CD4-positive, CD25-positive, alpha-beta regulatory T cell (primary cell): ENCODE results near the gene ZSWIM6. TPM values are rescaled to one million over a fixed set of nuclear protein-coding genes. Genes with fewer than 3 reads are reported as not detected.
A peak's percentile ranks its signal among the peaks of the same experiment; 100 is the strongest.

Experiments
- ATAC-seq, 2 donors: fragments of 150-1000 bp; cut with Tn5 transposase; one replicate each; pipeline ENCODE4 v1.10.0; 2021; ENCODE audit warnings: low read depth in 2 of 2, moderate number of reproducible peaks in 2 of 2, moderate library complexity in 1 of 2
- DNase-seq, 3 donors: peaks; one replicate each; pipeline versions ENCODE4 v3.0.0 to v3.0.0-alpha.2; 2012 to 2022; ENCODE audit warnings: mixed read lengths in 1 of 3
- H3K27ac ChIP-seq: one replicate; pipeline ENCODE4 v1.7.0; 2013; ENCODE audit warnings: mild to moderate bottlenecking, low read length; ENCODE audit not compliant: insufficient read depth, poor library complexity, severe bottlenecking
- H3K27me3 ChIP-seq: one replicate; pipeline ENCODE4 v1.7.0; 2013; ENCODE audit warnings: low read length; ENCODE audit not compliant: control insufficient read depth, insufficient read depth
- H3K36me3 ChIP-seq: one replicate; pipeline ENCODE4 v1.7.0; 2013; ENCODE audit warnings: mild to moderate bottlenecking, low read length, moderate library complexity; ENCODE audit not compliant: control insufficient read depth, insufficient read depth
- H3K4me1 ChIP-seq: 2 replicates; pipeline ENCODE4 v1.7.0; 2013; ENCODE audit warnings: mild to moderate bottlenecking, low read length; ENCODE audit not compliant: insufficient read depth, control insufficient read depth, poor library complexity, severe bottlenecking
- H3K4me3 ChIP-seq: one replicate; pipeline ENCODE4 v1.7.0; 2013; ENCODE audit warnings: low read depth, mild to moderate bottlenecking, low read length, moderate library complexity
- H3K9me3 ChIP-seq, 2 experiments: 1 replicate in 1 of 2; 2 replicates in 1 of 2; pipeline ENCODE4 v1.7.0; 2013; ENCODE audit warnings: low read length in 2 of 2, mild to moderate bottlenecking in 1 of 2, moderate library complexity in 1 of 2; ENCODE audit not compliant: control insufficient read depth in 2 of 2
- H3K27ac Mint-ChIP-seq, 3 donors: one replicate each; pipeline ENCODE4 v1.8.0; 2020 to 2022; ENCODE audit warnings: mild to moderate bottlenecking in 3 of 3, mixed read lengths in 3 of 3, moderate library complexity in 2 of 3
- H3K27me3 Mint-ChIP-seq: one replicate; pipeline ENCODE4 v1.8.0; 2022; ENCODE audit warnings: mild to moderate bottlenecking, mixed read lengths
- H3K36me3 Mint-ChIP-seq: one replicate; pipeline ENCODE4 v1.8.0; 2020; ENCODE audit warnings: mixed read lengths
- H3K4me1 Mint-ChIP-seq, 4 donors: one replicate each; pipeline ENCODE4 v1.8.0; 2020 to 2022; ENCODE audit warnings: mixed read lengths in 4 of 4, mild to moderate bottlenecking in 1 of 4
- H3K4me3 Mint-ChIP-seq, 4 donors: one replicate each; pipeline ENCODE4 v1.8.0; 2020 to 2022; ENCODE audit warnings: mild to moderate bottlenecking in 4 of 4, mixed read lengths in 4 of 4, moderate library complexity in 3 of 4
- H3K9me3 Mint-ChIP-seq, 7 donors: one replicate each; pipeline ENCODE4 v1.8.0; 2020 to 2022; ENCODE audit warnings: mixed read lengths in 7 of 7, mild to moderate bottlenecking in 3 of 7, moderate library complexity in 2 of 7
- polyA plus RNA-seq, 4 donors: library from polyadenylated mRNA; unstranded; fragments of 300-500 nt; fragmentation: Illumina TruSeq; gene quantifications; one replicate each; pipeline ENCODE4 v1.2.3, GENCODE V29; 2021
- total RNA-seq: library from RNA; stranded (reverse); gene quantifications from one replicate; pipeline ENCODE4 v1.2.3, GENCODE V29; 2022

ZSWIM6 gene
- total and polyA plus RNA-seq, 5 donors from 2014 or later, result 0.41 to 12.2 (median 0.59) TPM

GRCh38 chr5:61423487-61424145, 91.6 kb downstream of the ZSWIM6 start:
- H3K9me3 Mint-ChIP-seq, result peaks cover 0 to 6% (median 2%) of the 10 kb centered on the region in 7 donors
- H3K36me3 Mint-ChIP-seq, result no peaks in the 10 kb centered on the region
- peaks cover 29 to 53% (median 31%) of the 10 kb centered on the region in 4 donors for H3K4me1 Mint-ChIP-seq
- Histone ChIP-seq H3K27me3 (no peaks in the 10 kb centered on the region), H3K4me1 (no peaks in the 10 kb centered on the region), H3K27ac (no peak overlapping the region), H3K9me3 (peaks cover 0 to 1% of the 10 kb centered on the region in 2 experiments), H3K36me3 (no peaks in the 10 kb centered on the region), H3K4me3 (no peak overlapping the region)
- ATAC-seq (no peak), DNase-seq (no peak)
- H3K4me3 Mint-ChIP-seq, result peak overlapping the region in 1 of 4 donors; percentile 21
- H3K27ac Mint-ChIP-seq, result peak overlapping the region in 1 of 3 donors; percentile 52
- no peaks in the 10 kb centered on the region for H3K27me3 Mint-ChIP-seq

GRCh38 chr5:61425918-61426317, 93.9 kb downstream of the ZSWIM6 start:
- Histone ChIP-seq H3K27ac (no peak overlapping the region), H3K4me3 (no peak overlapping the region), H3K4me1 (no peaks in the 10 kb centered on the region), H3K27me3 (no peaks in the 10 kb centered on the region), H3K9me3 (peaks cover 0 to 1% of the 10 kb centered on the region in 2 experiments), H3K36me3 (no peaks in the 10 kb centered on the region)
- H3K27ac Mint-ChIP-seq, result no peak overlapping the region
- no peaks in the 10 kb centered on the region for H3K27me3 Mint-ChIP-seq
- ATAC-seq (no peak), DNase-seq (no peak)
- H3K4me1 Mint-ChIP-seq, result peaks cover 20 to 53% (median 34%) of the 10 kb centered on the region in 4 donors
- H3K9me3 Mint-ChIP-seq, result peaks cover 0 to 6% (median 1%) of the 10 kb centered on the region in 7 donors
- no peak overlapping the region for H3K4me3 Mint-ChIP-seq
- H3K36me3 Mint-ChIP-seq, result no peaks in the 10 kb centered on the region

- Histone ChIP-seq H3K27me3 (no peaks in the 10 kb centered on the region), H3K9me3 (no peaks in the 10 kb centered on the region), H3K4me1 (no peaks in the 10 kb centered on the region), H3K4me3 (no peak overlapping the region), H3K36me3 (no peaks in the 10 kb centered on the region), H3K27ac (no peak overlapping the region)
- DNase-seq (no peak), ATAC-seq (no peak)
- Mint-ChIP-seq H3K4me1 (peaks cover 10 to 32% (median 22%) of the 10 kb centered on the region in 4 donors), H3K4me3 (no peak overlapping the region), H3K36me3 (no peaks in the 10 kb centered on the region), H3K27me3 (no peaks in the 10 kb centered on the region), H3K9me3 (peaks cover 0 to 7% (median 0%) of the 10 kb centered on the region in 7 donors), H3K27ac (peak overlapping the region in 1 of 3 donors; percentile 34)
Observed at GRCh38 chr5:61429906-61430305, 97.8 kb downstream of the ZSWIM6 start.

DNA sequence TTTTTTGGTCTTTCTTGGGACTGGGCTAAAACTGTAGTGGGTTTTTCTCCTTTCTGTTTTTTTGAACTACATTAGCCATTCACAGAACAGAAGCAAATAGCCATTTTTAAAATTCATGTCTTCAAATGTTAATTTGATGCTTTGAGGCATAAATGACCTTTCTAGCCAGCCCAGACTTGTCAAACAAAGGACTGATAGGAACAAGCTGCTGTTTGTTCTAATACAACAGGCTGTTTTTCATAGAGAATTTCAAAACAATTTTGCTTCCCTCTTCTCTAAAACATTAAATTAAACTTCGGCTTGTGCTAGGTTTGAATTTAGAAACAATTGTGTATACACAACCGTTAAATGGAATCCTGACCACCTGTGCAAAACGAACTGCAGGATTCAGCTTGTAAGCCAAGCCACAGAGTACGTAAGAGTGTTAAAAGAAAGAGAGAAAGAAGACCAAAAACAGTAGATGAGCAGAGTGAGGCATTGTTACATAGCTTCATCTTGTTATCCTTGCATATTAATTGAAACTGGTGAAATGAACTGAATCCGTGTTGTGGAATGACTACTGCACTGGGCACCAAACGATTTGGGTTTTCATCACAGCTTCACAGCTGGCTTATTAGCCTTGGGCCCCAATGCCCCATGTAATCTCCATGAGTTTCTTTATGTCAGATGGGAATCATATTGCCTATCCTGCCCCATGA, 100.0 kb downstream of the ZSWIM6 start:
- Mint-ChIP-seq H3K9me3 (peaks cover 0 to 5% (median 0%) of the 10 kb centered on the region in 7 donors), H3K4me3 (no peak overlapping the region), H3K4me1 (peaks cover 13 to 28% (median 19%) of the 10 kb centered on the region in 4 donors), H3K36me3 (peaks cover 4% of the 10 kb centered on the region), H3K27ac (no peak overlapping the region), H3K27me3 (no peaks in the 10 kb centered on the region)
- ATAC-seq (no peak), DNase-seq (no peak)
- Histone ChIP-seq H3K4me1 (no peaks in the 10 kb centered on the region), H3K36me3 (no peaks in the 10 kb centered on the region), H3K9me3 (no peaks in the 10 kb centered on the region), H3K27ac (no peak overlapping the region), H3K4me3 (no peak overlapping the region), H3K27me3 (no peaks in the 10 kb centered on the region)

DNA sequence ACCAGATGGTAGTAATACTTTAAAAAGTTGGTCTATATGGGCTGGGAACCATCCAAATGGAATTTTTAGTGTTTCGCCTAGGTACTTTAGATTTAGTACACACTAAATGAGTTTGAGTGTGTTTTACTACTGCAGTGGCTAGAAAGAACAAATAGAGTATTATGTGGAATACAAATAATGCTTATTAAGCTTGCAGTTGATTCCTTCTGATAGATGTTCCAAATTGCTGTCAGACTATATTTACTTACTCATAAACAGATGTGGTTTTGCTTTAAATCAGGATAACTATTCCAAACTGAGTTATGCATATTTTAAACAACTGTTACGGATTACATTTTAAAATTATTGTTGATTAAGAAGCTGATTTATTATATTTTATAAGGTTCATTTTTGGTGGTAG, 103.3 kb downstream of the ZSWIM6 start:
- peaks cover 9 to 30% (median 18%) of the 10 kb centered on the region in 4 donors for H3K4me1 Mint-ChIP-seq
- H3K4me3 ChIP-seq, result no peak overlapping the region
- H3K27ac Mint-ChIP-seq, result no peak overlapping the region

DNA sequence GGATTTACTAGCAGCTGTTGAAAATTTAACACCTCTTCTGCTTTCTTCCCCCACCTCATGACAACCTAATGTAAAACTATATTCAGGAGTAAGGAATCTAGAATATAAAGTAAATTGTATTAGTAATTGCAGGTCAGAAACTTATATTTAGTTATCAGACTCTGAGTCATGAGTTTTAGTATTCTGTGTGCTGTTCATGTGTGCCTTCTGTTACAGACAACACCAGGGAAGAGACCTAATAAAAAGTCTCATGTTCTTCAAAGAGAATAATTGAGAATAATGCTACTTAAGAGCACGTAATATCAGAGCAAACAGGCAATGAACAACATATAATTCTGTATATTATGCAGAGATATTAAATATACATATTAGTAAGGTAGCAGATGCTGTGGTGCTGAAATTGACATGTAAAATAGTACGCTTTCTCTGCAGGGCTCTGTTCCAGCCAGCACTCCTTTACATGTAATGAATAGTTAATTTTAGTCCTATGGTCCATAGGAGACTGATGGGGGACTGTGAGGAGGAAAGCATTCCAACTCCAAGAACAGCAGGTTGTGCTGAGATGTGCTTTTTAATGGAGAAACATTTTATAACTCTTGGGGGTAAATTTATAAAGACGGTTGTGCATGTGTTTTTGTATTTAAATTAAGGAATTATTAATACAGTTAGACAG, 106.4 kb downstream of the ZSWIM6 start:
- Mint-ChIP-seq H3K9me3 (peaks cover 0 to 33% (median 18%) of the 10 kb centered on the region in 7 donors), H3K4me1 (peaks cover 5 to 20% (median 13%) of the 10 kb centered on the region in 4 donors), H3K4me3 (no peak overlapping the region), H3K27me3 (no peaks in the 10 kb centered on the region), H3K36me3 (peaks cover 14% of the 10 kb centered on the region), H3K27ac (no peak overlapping the region)
- Histone ChIP-seq H3K36me3 (no peaks in the 10 kb centered on the region), H3K27ac (no peak overlapping the region), H3K4me1 (no peaks in the 10 kb centered on the region), H3K27me3 (no peaks in the 10 kb centered on the region), H3K4me3 (no peak overlapping the region), H3K9me3 (peaks cover 30 to 32% of the 10 kb centered on the region in 2 experiments)
- ATAC-seq (no peak), DNase-seq (no peak)

More for the DNA sequence above, 103.3 kb downstream of the ZSWIM6 start:
- H3K27me3 ChIP-seq, result no peaks in the 10 kb centered on the region
- Mint-ChIP-seq H3K4me3 (no peak overlapping the region), H3K27me3 (no peaks in the 10 kb centered on the region), H3K9me3 (peaks cover 0 to 9% (median 1%) of the 10 kb centered on the region in 7 donors), H3K36me3 (peaks cover 4% of the 10 kb centered on the region)
- no peak for DNase-seq
- peaks cover under 1 to 2% of the 10 kb centered on the region in 2 experiments for H3K9me3 ChIP-seq
- no peak overlapping the region for H3K27ac ChIP-seq
- H3K36me3 ChIP-seq, result no peaks in the 10 kb centered on the region
- ATAC-seq, result no peak
- H3K4me1 ChIP-seq, result no peaks in the 10 kb centered on the region

DNA sequence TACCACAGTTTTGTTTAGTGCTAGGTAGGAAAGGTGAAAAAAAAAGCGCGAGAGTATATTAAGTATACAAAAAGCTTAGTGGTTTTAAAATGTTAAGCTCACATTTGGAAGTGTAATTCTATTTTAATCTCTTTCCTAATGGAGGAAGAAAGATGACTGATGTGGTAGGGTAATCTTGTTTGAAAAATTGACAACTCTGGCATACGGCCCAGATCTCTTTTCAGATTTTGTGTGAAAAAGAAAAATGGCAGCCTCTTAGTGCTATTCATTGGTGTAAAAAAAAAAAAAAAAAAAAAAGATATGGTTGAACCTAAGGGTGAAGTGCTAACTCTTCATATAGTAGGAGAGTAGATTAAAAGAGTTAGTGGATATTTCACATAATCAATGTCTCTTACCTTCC, 108.0 kb downstream of the ZSWIM6 start:
- Histone ChIP-seq H3K27ac (no peak overlapping the region), H3K27me3 (no peaks in the 10 kb centered on the region), H3K4me1 (no peaks in the 10 kb centered on the region), H3K4me3 (no peak overlapping the region), H3K9me3 (peaks cover 32% of the 10 kb centered on the region in 2 experiments), H3K36me3 (no peaks in the 10 kb centered on the region)
- Mint-ChIP-seq H3K4me3 (no peak overlapping the region), H3K9me3 (peaks cover 0 to 33% (median 19%) of the 10 kb centered on the region in 7 donors), H3K36me3 (peaks cover 14% of the 10 kb centered on the region), H3K4me1 (peaks cover 5 to 20% (median 12%) of the 10 kb centered on the region in 4 donors), H3K27me3 (no peaks in the 10 kb centered on the region), H3K27ac (no peak overlapping the region)
- ATAC-seq (no peak), DNase-seq (no peak)
